ENCODE measurements around the gene TSPAN13. TPM values are rescaled to one million over a fixed set of nuclear protein-coding genes. Genes with fewer than 3 reads are reported as not detected.

TSPAN13 gene
- total RNA-seq, 4 donors from 2014 or later: 2.1 to 8.8 (median 6.5) TPM

DNA sequence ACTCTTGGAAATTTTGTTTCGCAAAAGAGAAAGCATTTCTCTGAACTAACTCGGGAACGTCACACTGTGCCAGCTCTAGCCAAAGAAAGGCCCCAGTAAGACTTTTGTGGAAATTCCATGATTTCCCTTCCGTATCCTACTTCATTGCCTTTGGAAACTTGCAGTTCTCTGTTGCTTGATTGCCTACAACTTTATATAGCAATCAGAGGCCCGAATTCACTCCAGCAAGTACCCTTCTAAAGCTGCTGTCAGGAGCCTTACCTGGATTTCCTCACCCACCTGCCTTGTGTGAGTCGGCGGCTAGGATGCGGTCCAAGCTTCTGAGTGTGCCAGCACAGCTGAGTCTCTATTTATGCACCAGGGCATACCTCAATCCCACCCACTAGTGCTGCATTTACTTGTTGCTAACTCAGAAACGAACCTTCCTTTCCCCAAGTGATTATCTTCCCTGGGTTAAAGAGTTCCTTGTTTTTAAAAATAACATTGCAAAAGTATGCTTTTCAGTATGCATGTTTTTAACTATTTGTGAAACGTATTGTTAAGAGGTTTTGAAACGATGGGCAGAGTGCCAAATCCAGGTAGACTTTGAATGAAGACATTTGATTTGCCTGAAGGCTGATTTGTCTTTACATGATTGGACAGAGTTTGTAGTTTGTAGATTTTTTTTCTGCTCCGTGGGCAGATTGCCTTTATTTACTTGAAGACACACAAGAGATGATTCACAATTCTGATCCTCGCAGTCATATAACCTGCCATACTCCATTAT is 51.3 kb downstream of the TSPAN13 start, which contains the start of gene AGR2:
AGR2 (minus strand) TSS at position 326 of the 766 bp plus-strand sequence. CDS start 3,203 bp downstream, outside the sequence.
- Histone ChIP-seq H3K4me3 (no peak within 1 kb of the TSS), H3K4me1 (no peaks in the 10 kb centered on the region), H3K36me3 (no peaks in the 10 kb centered on the region), H3K27me3 (no peaks in the 10 kb centered on the region), H3K9me3 (no peaks in the 10 kb centered on the region), H3K27ac (replicated peaks in 1 of 4) (no peak within 1 kb of the TSS)
- intact Hi-C loops (cut with DNase I): no loop called here
- TF ChIP-seq POLR2A (IDR thresholded peaks at IDR 0.05; ENCODE audit: low read depth): no peak
- no peak for TF ChIP-seq CTCF (IDR thresholded peaks at IDR 0.05)
- no peak for TF ChIP-seq EP300 (IDR thresholded peaks at IDR 0.05)
- TF ChIP-seq POLR2AphosphoS5 (IDR thresholded peaks at IDR 0.05): no peak
- 85% methylated on average over 13 of the region's 13 CpGs for WGBS
- DNase-seq (ENCODE audit: extremely low spot score): no peak

- Histone ChIP-seq H3K9me3 (no peaks in the 10 kb centered on the region), H3K27me3 (no peaks in the 10 kb centered on the region), H3K36me3 (no peaks in the 10 kb centered on the region), H3K27ac (replicated peaks in 1 of 4) (no peak overlapping the region), H3K4me3 (no peak overlapping the region), H3K4me1 (no peaks in the 10 kb centered on the region)
- intact Hi-C loops (cut with DNase I): no loop called here
- 86% methylated on average over 3 of the region's 3 CpGs for WGBS
- no peak for DNase-seq (ENCODE audit: extremely low spot score)
- TF ChIP-seq POLR2A (IDR thresholded peaks at IDR 0.05; ENCODE audit: low read depth) (no peak), CTCF (IDR thresholded peaks at IDR 0.05) (no peak)
These were observed 51.9 kb downstream of the TSPAN13 start for GRCh38 chr7:16805441-16805840.

- H3K4me1 ChIP-seq: no peaks in the 10 kb centered on the region
- no peaks in the 10 kb centered on the region for H3K9me3 ChIP-seq
- DNase-seq (ENCODE audit: extremely low spot score): no peak
- no peak overlapping the region for H3K27ac ChIP-seq (replicated peaks in 1 of 4)
- H3K36me3 ChIP-seq: no peaks in the 10 kb centered on the region
- no peak overlapping the region for H3K4me3 ChIP-seq
- no peak for TF ChIP-seq EP300 (IDR thresholded peaks at IDR 0.05)
- no peak for TF ChIP-seq POLR2A (IDR thresholded peaks at IDR 0.05; ENCODE audit: low read depth)
- TF ChIP-seq CTCF (IDR thresholded peaks at IDR 0.05): no peak
- no peak for TF ChIP-seq POLR2AphosphoS5 (IDR thresholded peaks at IDR 0.05)
- WGBS: 75% methylated on average over 2 of the region's 2 CpGs
- H3K27me3 ChIP-seq: no peaks in the 10 kb centered on the region
- intact Hi-C loops (cut with DNase I): no loop called here
These were observed 56.6 kb downstream of the TSPAN13 start for GRCh38 chr7:16810112-16810511.

GRCh38 chr7:16810573-16810972 is 57.0 kb downstream of the TSPAN13 start:
- Histone ChIP-seq H3K27ac (replicated peaks in 1 of 4) (no peak overlapping the region), H3K9me3 (no peaks in the 10 kb centered on the region), H3K4me1 (no peaks in the 10 kb centered on the region), H3K4me3 (no peak overlapping the region), H3K36me3 (no peaks in the 10 kb centered on the region), H3K27me3 (no peaks in the 10 kb centered on the region)
- 78% methylated on average over 5 of the region's 5 CpGs for WGBS
- TF ChIP-seq POLR2AphosphoS5 (IDR thresholded peaks at IDR 0.05): no peak
- TF ChIP-seq CTCF (IDR thresholded peaks at IDR 0.05): no peak
- no peak for TF ChIP-seq POLR2A (IDR thresholded peaks at IDR 0.05; ENCODE audit: low read depth)
- no peak for TF ChIP-seq EP300 (IDR thresholded peaks at IDR 0.05)
- intact Hi-C loops (cut with DNase I): no loop called here
- no peak for DNase-seq (ENCODE audit: extremely low spot score)

- 68% methylated on average over 2 of the region's 2 CpGs for WGBS
- intact Hi-C loops (cut with DNase I): no loop called here
These were observed 58.0 kb downstream of the TSPAN13 start for GRCh38 chr7:16811551-16811950.

More at GRCh38 chr7:16811551-16811950, 58.0 kb downstream of the TSPAN13 start:
- Histone ChIP-seq H3K36me3 (no peaks in the 10 kb centered on the region), H3K4me1 (no peaks in the 10 kb centered on the region), H3K4me3 (no peak overlapping the region), H3K27me3 (no peaks in the 10 kb centered on the region), H3K9me3 (no peaks in the 10 kb centered on the region), H3K27ac (replicated peaks in 1 of 4) (no peak overlapping the region)
- no peak for DNase-seq (ENCODE audit: extremely low spot score)
- TF ChIP-seq POLR2AphosphoS5 (IDR thresholded peaks at IDR 0.05): no peak
- TF ChIP-seq POLR2A (IDR thresholded peaks at IDR 0.05; ENCODE audit: low read depth): no peak
- TF ChIP-seq CTCF (IDR thresholded peaks at IDR 0.05): no peak
- no peak for TF ChIP-seq EP300 (IDR thresholded peaks at IDR 0.05)
